Neuron (in vitro differentiated cells): ENCODE measurements around the gene CD46.

ENCODE experiments used
- H2AFZ ChIP-seq: one replicate; pipeline ENCODE4 v1.6.1; 2013; ENCODE audit warnings: low read depth, mild to moderate bottlenecking, inconsistent platforms, low read length, moderate library complexity
- H3K27me3 ChIP-seq: one replicate; pipeline ENCODE4 v1.6.1; 2013; ENCODE audit warnings: low read length; ENCODE audit not compliant: insufficient read depth
- H3K36me3 ChIP-seq: one replicate; pipeline ENCODE4 v1.6.1; 2013; ENCODE audit warnings: low read length; ENCODE audit not compliant: insufficient read depth
- H3K4me1 ChIP-seq: one replicate; pipeline ENCODE4 v1.6.1; 2013; ENCODE audit warnings: low read length; ENCODE audit not compliant: insufficient read depth
- H3K4me3 ChIP-seq: 2 replicates; pipeline ENCODE4 v1.5.1; 2013; ENCODE audit warnings: mild to moderate bottlenecking, low read length, moderate library complexity
- H3K9me3 ChIP-seq: one replicate; pipeline ENCODE4 v1.6.1; 2013; ENCODE audit warnings: low read length

The CD46 gene

GRCh38 chr1:207807690-207808321 lies 56.0 kb downstream of the CD46 start:
- Histone ChIP-seq H3K27me3 (no peaks in the 10 kb centered on the region), H3K9me3 (no peaks in the 10 kb centered on the region), H3K36me3 (peaks cover 58% of the 10 kb centered on the region), H3K4me3 (no peak overlapping the region), H3K4me1 (no peaks in the 10 kb centered on the region), H2AFZ (no peak overlapping the region)

- no peaks in the 10 kb centered on the region for H3K9me3 ChIP-seq
- H3K4me3 ChIP-seq: no peak overlapping the region
- no peaks in the 10 kb centered on the region for H3K27me3 ChIP-seq
- no peaks in the 10 kb centered on the region for H3K4me1 ChIP-seq
- H3K36me3 ChIP-seq: peaks cover 58% of the 10 kb centered on the region
- no peak overlapping the region for H2AFZ ChIP-seq
Observed at GRCh38 chr1:207808322-207808705, 56.5 kb downstream of the CD46 start.

- Histone ChIP-seq H3K27me3 (no peaks in the 10 kb centered on the region), H3K4me1 (no peaks in the 10 kb centered on the region), H2AFZ (no peak overlapping the region), H3K9me3 (no peaks in the 10 kb centered on the region), H3K4me3 (no peak overlapping the region), H3K36me3 (peaks cover 62% of the 10 kb centered on the region)
Observed at GRCh38 chr1:207808911-207809555, 57.2 kb downstream of the CD46 start.

- peaks cover 68% of the 10 kb centered on the region for H3K36me3 ChIP-seq
- H3K4me3 ChIP-seq: no peak overlapping the region
- H3K9me3 ChIP-seq: no peaks in the 10 kb centered on the region
- no peaks in the 10 kb centered on the region for H3K4me1 ChIP-seq
- H3K27me3 ChIP-seq: no peaks in the 10 kb centered on the region
- no peak overlapping the region for H2AFZ ChIP-seq
Observed at GRCh38 chr1:207810173-207810572, 58.3 kb downstream of the CD46 start.

- H2AFZ ChIP-seq: no peak overlapping the region
- H3K36me3 ChIP-seq: peaks cover 67% of the 10 kb centered on the region
- H3K27me3 ChIP-seq: no peaks in the 10 kb centered on the region
- H3K9me3 ChIP-seq: no peaks in the 10 kb centered on the region
- no peak overlapping the region for H3K4me3 ChIP-seq
- H3K4me1 ChIP-seq: no peaks in the 10 kb centered on the region
Observed at GRCh38 chr1:207810606-207811295, 58.9 kb downstream of the CD46 start.

GRCh38 chr1:207811319-207811718 lies 59.5 kb downstream of the CD46 start:
- Histone ChIP-seq H2AFZ (no peak overlapping the region), H3K4me3 (no peak overlapping the region), H3K27me3 (no peaks in the 10 kb centered on the region), H3K36me3 (peaks cover 70% of the 10 kb centered on the region), H3K4me1 (no peaks in the 10 kb centered on the region), H3K9me3 (no peaks in the 10 kb centered on the region)

GRCh38 chr1:207811920-207812720 lies 60.3 kb downstream of the CD46 start:
- H3K4me1 ChIP-seq: no peaks in the 10 kb centered on the region
- no peak overlapping the region for H3K4me3 ChIP-seq
- H3K27me3 ChIP-seq: no peaks in the 10 kb centered on the region
- no peaks in the 10 kb centered on the region for H3K9me3 ChIP-seq
- peaks cover 69% of the 10 kb centered on the region for H3K36me3 ChIP-seq
- no peak overlapping the region for H2AFZ ChIP-seq

GRCh38 chr1:207812778-207813511 lies 61.1 kb downstream of the CD46 start:
- H3K36me3 ChIP-seq: peaks cover 66% of the 10 kb centered on the region
- H3K9me3 ChIP-seq: no peaks in the 10 kb centered on the region
- no peaks in the 10 kb centered on the region for H3K4me1 ChIP-seq
- no peak overlapping the region for H3K4me3 ChIP-seq
- no peaks in the 10 kb centered on the region for H3K27me3 ChIP-seq
- H2AFZ ChIP-seq: no peak overlapping the region

GRCh38 chr1:207813512-207813881 lies 61.6 kb downstream of the CD46 start:
- Histone ChIP-seq H2AFZ (no peak overlapping the region), H3K4me1 (no peaks in the 10 kb centered on the region), H3K36me3 (peaks cover 63% of the 10 kb centered on the region), H3K9me3 (no peaks in the 10 kb centered on the region), H3K27me3 (no peaks in the 10 kb centered on the region), H3K4me3 (no peak overlapping the region)

GRCh38 chr1:207813946-207814345 lies 62.1 kb downstream of the CD46 start:
- H3K4me1 ChIP-seq: no peaks in the 10 kb centered on the region
- H3K9me3 ChIP-seq: no peaks in the 10 kb centered on the region
- peaks cover 58% of the 10 kb centered on the region for H3K36me3 ChIP-seq

GRCh38 chr1:207814469-207814868 lies 62.6 kb downstream of the CD46 start:
- Histone ChIP-seq H3K36me3 (peaks cover 53% of the 10 kb centered on the region), H3K9me3 (no peaks in the 10 kb centered on the region), H3K4me1 (no peaks in the 10 kb centered on the region), H2AFZ (no peak overlapping the region), H3K27me3 (no peaks in the 10 kb centered on the region), H3K4me3 (no peak overlapping the region)

More at GRCh38 chr1:207813946-207814345, 62.1 kb downstream of the CD46 start:
- H3K4me3 ChIP-seq: no peak overlapping the region
- no peaks in the 10 kb centered on the region for H3K27me3 ChIP-seq
- H2AFZ ChIP-seq: no peak overlapping the region

- Histone ChIP-seq H3K36me3 (peaks cover 52% of the 10 kb centered on the region), H3K9me3 (no peaks in the 10 kb centered on the region), H3K27me3 (no peaks in the 10 kb centered on the region), H2AFZ (no peak overlapping the region), H3K4me1 (no peaks in the 10 kb centered on the region), H3K4me3 (no peak overlapping the region)
Observed at GRCh38 chr1:207815466-207815865, 63.6 kb downstream of the CD46 start.
